GM23338 (cell line): ENCODE data around the gene TNS1.

ENCODE experiments used
- CREB1 ChIP-seq: fragments of 250-450 bp; sonication (Bioruptor Pico); IDR thresholded peaks from 2 replicates; pipeline ENCODE4 v1.5.0; 2020; ENCODE audit warnings: low read depth, mild to moderate bottlenecking, moderate library complexity
- CTCF ChIP-seq, 2 experiments: fragments of 200-600 bp in 1 of 2; sonication (generic) in 1 of 2; conservative IDR thresholded peaks; 2 replicates each; pipeline versions ENCODE4 v1.5.1 to v1.6.1; 2016 to 2017; ENCODE audit warnings: antibody characterized with exemption in 2 of 2, low read depth in 2 of 2, mild to moderate bottlenecking in 2 of 2, moderate library complexity in 1 of 2
- EZH2 ChIP-seq: fragments of 200-600 bp; sonication (generic); IDR thresholded peaks from one replicate; pipeline ENCODE4 v1.8.0; 2017; ENCODE audit warnings: antibody characterized with exemption, mild to moderate bottlenecking, low read depth; ENCODE audit not compliant: unreplicated experiment
- EZH2phosphoT487 ChIP-seq: fragments of 200-600 bp; sonication (generic); IDR thresholded peaks from one replicate; pipeline ENCODE4 v1.8.1; 2018; ENCODE audit warnings: antibody characterized with exemption; ENCODE audit not compliant: unreplicated experiment
- JUNB ChIP-seq: IDR thresholded peaks from one replicate; pipeline ENCODE4 v1.6.1; 2016; ENCODE audit warnings: antibody characterized with exemption; ENCODE audit not compliant: unreplicated experiment
- NANOG ChIP-seq: IDR thresholded peaks from 2 replicates; pipeline ENCODE4 v1.6.1; 2016; ENCODE audit warnings: antibody characterized with exemption, borderline replicate concordance
- POLR2AphosphoS5 ChIP-seq: IDR thresholded peaks from 2 replicates; pipeline ENCODE4 v1.6.1; 2016; ENCODE audit warnings: antibody characterized with exemption, low read depth
- STAT1 ChIP-seq: IDR thresholded peaks from one replicate; pipeline ENCODE4 v1.6.1; 2016; ENCODE audit warnings: antibody characterized with exemption; ENCODE audit not compliant: unreplicated experiment
- ZNF114 ChIP-seq: fragments of 250-450 bp; sonication (Bioruptor Pico); IDR thresholded peaks from 2 replicates; pipeline ENCODE4 v1.5.0; 2020; ENCODE audit warnings: mild to moderate bottlenecking, moderate library complexity
- ZNF331 ChIP-seq: fragments of 250-450 bp; sonication (Bioruptor Pico); IDR thresholded peaks from 2 replicates; pipeline ENCODE4 v1.5.0; 2020; ENCODE audit warnings: low read depth, mild to moderate bottlenecking, moderate library complexity
- TF ChIP-seq, protein P1 (sequence below): IDR thresholded peaks from one replicate; pipeline ENCODE4 v1.6.1; 2018; ENCODE audit warnings: antibody characterized with exemption; ENCODE audit not compliant: unreplicated experiment
- TF ChIP-seq, protein P2 (sequence below): IDR thresholded peaks from 2 replicates; pipeline ENCODE4 v1.6.1; 2016; ENCODE audit warnings: antibody characterized with exemption

DNA sequence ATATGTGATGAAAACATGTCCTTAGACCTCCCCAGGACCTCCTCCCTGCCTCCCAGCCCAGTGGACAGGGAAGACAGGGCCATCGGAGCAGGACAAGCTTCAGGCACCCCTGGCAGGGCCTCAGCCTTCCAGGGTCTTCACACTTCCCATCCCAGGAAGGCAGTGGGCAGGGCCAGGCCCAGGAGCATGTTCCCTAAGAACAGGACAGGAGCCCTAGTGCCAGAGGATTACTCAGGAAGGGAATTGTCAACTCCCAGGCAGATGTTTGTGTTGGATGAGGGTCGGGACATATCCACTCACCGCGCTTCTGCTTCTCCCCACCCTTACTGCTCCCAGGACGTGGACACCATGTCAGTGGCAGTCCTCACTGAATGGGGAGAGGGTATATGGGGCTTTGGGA, 138.9 kb downstream of the TNS1 start:
- TF ChIP-seq, protein P1, sequence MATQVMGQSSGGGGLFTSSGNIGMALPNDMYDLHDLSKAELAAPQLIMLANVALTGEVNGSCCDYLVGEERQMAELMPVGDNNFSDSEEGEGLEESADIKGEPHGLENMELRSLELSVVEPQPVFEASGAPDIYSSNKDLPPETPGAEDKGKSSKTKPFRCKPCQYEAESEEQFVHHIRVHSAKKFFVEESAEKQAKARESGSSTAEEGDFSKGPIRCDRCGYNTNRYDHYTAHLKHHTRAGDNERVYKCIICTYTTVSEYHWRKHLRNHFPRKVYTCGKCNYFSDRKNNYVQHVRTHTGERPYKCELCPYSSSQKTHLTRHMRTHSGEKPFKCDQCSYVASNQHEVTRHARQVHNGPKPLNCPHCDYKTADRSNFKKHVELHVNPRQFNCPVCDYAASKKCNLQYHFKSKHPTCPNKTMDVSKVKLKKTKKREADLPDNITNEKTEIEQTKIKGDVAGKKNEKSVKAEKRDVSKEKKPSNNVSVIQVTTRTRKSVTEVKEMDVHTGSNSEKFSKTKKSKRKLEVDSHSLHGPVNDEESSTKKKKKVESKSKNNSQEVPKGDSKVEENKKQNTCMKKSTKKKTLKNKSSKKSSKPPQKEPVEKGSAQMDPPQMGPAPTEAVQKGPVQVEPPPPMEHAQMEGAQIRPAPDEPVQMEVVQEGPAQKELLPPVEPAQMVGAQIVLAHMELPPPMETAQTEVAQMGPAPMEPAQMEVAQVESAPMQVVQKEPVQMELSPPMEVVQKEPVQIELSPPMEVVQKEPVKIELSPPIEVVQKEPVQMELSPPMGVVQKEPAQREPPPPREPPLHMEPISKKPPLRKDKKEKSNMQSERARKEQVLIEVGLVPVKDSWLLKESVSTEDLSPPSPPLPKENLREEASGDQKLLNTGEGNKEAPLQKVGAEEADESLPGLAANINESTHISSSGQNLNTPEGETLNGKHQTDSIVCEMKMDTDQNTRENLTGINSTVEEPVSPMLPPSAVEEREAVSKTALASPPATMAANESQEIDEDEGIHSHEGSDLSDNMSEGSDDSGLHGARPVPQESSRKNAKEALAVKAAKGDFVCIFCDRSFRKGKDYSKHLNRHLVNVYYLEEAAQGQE = no peak
- TF ChIP-seq CTCF (conservative IDR thresholded peaks at IDR 0.05; ENCODE audit: low read depth in 2 of 2) = no peak
- TF ChIP-seq EZH2phosphoT487 = no peak
- TF ChIP-seq POLR2AphosphoS5 = no peak
- TF ChIP-seq EZH2 = no peak
- TF ChIP-seq ZNF331 (CRISPR knock-in tag) = no peak
- no peak for TF ChIP-seq NANOG
- TF ChIP-seq CREB1 (CRISPR knock-in tag) = no peak
- TF ChIP-seq JUNB = no peak
- no peak for TF ChIP-seq ZNF114
- TF ChIP-seq, protein P2, sequence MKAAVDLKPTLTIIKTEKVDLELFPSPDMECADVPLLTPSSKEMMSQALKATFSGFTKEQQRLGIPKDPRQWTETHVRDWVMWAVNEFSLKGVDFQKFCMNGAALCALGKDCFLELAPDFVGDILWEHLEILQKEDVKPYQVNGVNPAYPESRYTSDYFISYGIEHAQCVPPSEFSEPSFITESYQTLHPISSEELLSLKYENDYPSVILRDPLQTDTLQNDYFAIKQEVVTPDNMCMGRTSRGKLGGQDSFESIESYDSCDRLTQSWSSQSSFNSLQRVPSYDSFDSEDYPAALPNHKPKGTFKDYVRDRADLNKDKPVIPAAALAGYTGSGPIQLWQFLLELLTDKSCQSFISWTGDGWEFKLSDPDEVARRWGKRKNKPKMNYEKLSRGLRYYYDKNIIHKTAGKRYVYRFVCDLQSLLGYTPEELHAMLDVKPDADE = no peak
- no peak for TF ChIP-seq STAT1
